Lower lobe of right lung (tissue), 2 donors: ENCODE results near the gene DDR2. TPM values are rescaled to one million over a fixed set of nuclear protein-coding genes. Genes with fewer than 3 reads are reported as not detected.
"Not testable (repeated sequence)": the region's sequence is repeated elsewhere in the genome, so short reads cannot be mapped to it uniquely, and the experiment has no call there.

ENCODE experiments used
- ATAC-seq, 2 donors: fragments of 200-7000 bp; cut with Tn5 transposase; one replicate each; pipeline ENCODE4 v1.9.1; 2020 to 2022; ENCODE audit warnings: mild to moderate bottlenecking in 2 of 2, moderate library complexity in 2 of 2
- DNase-seq: peaks from one replicate; pipeline ENCODE4 v3.0.0-alpha.2; 2020
- H3K27ac ChIP-seq: fragments of 200-600 bp; one replicate; pipeline ENCODE4 v1.8.0; 2022
- H3K27me3 ChIP-seq: fragments of 200-600 bp; one replicate; pipeline ENCODE4 v1.8.0; 2022; ENCODE audit warnings: low read depth
- H3K36me3 ChIP-seq: fragments of 200-600 bp; one replicate; pipeline ENCODE4 v1.8.0; 2022; ENCODE audit warnings: mild to moderate bottlenecking
- H3K4me1 ChIP-seq: fragments of 200-600 bp; one replicate; pipeline ENCODE4 v1.8.0; 2022
- H3K4me3 ChIP-seq: fragments of 200-600 bp; one replicate; pipeline ENCODE4 v1.8.0; 2022; ENCODE audit warnings: mild to moderate bottlenecking
- H3K9me3 ChIP-seq: fragments of 200-600 bp; one replicate; pipeline ENCODE4 v1.8.0; 2022
- CTCF ChIP-seq: fragments of 200-600 bp; IDR thresholded peaks from one replicate; pipeline ENCODE4 v1.8.0; 2022; ENCODE audit warnings: antibody characterized with exemption, mild to moderate bottlenecking
- intact Hi-C: fragments of 100-400 bp; cut with DNase I; formaldehyde crosslinking; loops from one replicate; pipeline ENCODE4 v1.11.0; 2022
- total RNA-seq: library from RNA; stranded (reverse); fragmentation: NEBNext Ultra II Directional; extraction: Animal tissue kit (Norgen Biotek cat#: 25700); gene quantifications from one replicate; pipeline ENCODE4 v1.2.1, GENCODE V29; 2021
- donor health status: DM: no; HTN: yes; CAD: no; lungs with severe emphysema.

Gene DDR2
- total RNA-seq, 1 donor from 2014 or later: 47.0 TPM

DNA sequence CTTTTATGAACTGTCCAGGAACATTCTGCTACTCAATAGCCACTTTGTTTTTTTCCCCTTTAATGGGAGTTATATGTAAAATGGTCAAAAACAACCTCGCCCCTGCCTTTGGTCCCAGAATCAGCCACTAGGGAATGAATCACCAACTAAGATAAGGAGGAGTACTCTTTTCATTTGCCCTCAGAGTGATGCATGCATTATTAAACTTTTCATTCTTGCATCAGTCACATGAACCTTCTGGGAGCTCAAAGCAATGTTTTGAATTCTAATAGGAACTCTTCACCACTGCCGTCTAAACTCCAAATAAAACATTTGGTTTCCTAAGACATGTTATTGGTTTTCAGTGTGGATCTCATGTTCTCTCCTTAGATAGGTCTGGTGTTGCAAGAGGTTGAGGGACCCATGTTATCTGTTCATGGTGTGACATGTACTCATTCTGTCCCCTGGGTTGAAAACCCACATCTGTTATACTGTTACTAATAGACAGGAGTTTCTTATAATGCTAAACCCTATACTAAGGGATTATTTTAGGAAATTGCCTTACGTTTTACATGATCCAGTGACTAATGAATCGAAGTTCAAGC lies 140.4 kb downstream of the DDR2 start:
- Histone ChIP-seq H3K4me1 (no peaks in the 10 kb centered on the region), H3K27ac (no peak overlapping the region), H3K4me3 (no peak overlapping the region), H3K9me3 (no peaks in the 10 kb centered on the region), H3K36me3 (peaks cover 5% of the 10 kb centered on the region), H3K27me3 (no peaks in the 10 kb centered on the region)
- intact Hi-C loops: no loop called here
- no peak for ATAC-seq
- no peak for TF ChIP-seq CTCF
- no peak for DNase-seq

GRCh38 chr1:162774007-162774406 lies 141.7 kb downstream of the DDR2 start:
- no peaks in the 10 kb centered on the region for H3K27me3 ChIP-seq
- H3K36me3 ChIP-seq: peaks cover 5% of the 10 kb centered on the region
- TF ChIP-seq CTCF: no peak
- no peak overlapping the region for H3K27ac ChIP-seq
- ATAC-seq (no peak), DNase-seq (no peak)
- no peaks in the 10 kb centered on the region for H3K9me3 ChIP-seq
- intact Hi-C loops: no loop called here
- H3K4me1 ChIP-seq: no peaks in the 10 kb centered on the region
- H3K4me3 ChIP-seq: no peak overlapping the region

GRCh38 chr1:162779043-162779442 lies 146.8 kb downstream of the DDR2 start:
- ATAC-seq (no peak), DNase-seq (no peak)
- intact Hi-C loops: no loop called here
- no peaks in the 10 kb centered on the region for H3K36me3 ChIP-seq
- H3K9me3 ChIP-seq: no peaks in the 10 kb centered on the region
- H3K4me1 ChIP-seq: no peaks in the 10 kb centered on the region
- no peak overlapping the region for H3K4me3 ChIP-seq
- TF ChIP-seq CTCF: no peak
- no peaks in the 10 kb centered on the region for H3K27me3 ChIP-seq
- H3K27ac ChIP-seq: no peak overlapping the region

DNA sequence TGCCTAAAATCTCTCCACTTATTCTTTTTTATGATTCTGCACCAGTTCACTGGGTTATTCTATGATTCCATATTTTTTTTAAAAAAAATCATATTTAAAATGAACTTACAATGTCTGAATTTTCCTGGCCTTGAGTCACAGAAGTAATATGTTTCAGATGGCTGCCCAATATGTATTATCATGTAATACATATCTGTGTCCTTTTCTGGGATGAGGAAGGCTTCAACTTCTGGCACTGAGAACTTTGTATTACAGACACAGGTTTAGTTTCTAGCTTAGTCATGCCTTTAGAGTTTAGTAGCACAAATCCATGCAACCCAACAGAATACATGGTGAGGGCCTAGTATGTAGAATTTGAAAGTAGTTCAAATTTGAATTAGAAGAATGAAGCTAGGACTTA lies 150.4 kb downstream of the DDR2 start:
- intact Hi-C loops: no loop called here
- DNase-seq (no peak), ATAC-seq (no peak)
- H3K4me3 ChIP-seq: no peak overlapping the region
- TF ChIP-seq CTCF: no peak
- H3K27ac ChIP-seq: no peak overlapping the region
- H3K9me3 ChIP-seq: no peaks in the 10 kb centered on the region
- H3K4me1 ChIP-seq: no peaks in the 10 kb centered on the region
- no peaks in the 10 kb centered on the region for H3K36me3 ChIP-seq
- no peaks in the 10 kb centered on the region for H3K27me3 ChIP-seq

- H3K27me3 ChIP-seq, H3K4me1 ChIP-seq, H3K9me3 ChIP-seq, H3K36me3 ChIP-seq, H3K4me3 ChIP-seq, DNase-seq, ATAC-seq, H3K27ac ChIP-seq, intact Hi-C loops: not testable (repeated sequence)
Measured at GRCh38 chr1:162784926-162785325, 152.7 kb downstream of the DDR2 start.

- H3K36me3 ChIP-seq, H3K27me3 ChIP-seq, ATAC-seq, DNase-seq, intact Hi-C loops, H3K9me3 ChIP-seq, H3K4me1 ChIP-seq, H3K4me3 ChIP-seq, H3K27ac ChIP-seq: not testable (repeated sequence)
Measured at GRCh38 chr1:162788783-162789182, 156.5 kb downstream of the DDR2 start.

- ATAC-seq (peak; percentile 100), DNase-seq (peak; percentile 90)
- intact Hi-C loops, H3K27me3 ChIP-seq, H3K9me3 ChIP-seq, H3K4me1 ChIP-seq: not testable (repeated sequence)
- Histone ChIP-seq H3K36me3 (peaks cover 17% of the 10 kb centered on the region), H3K27ac (peak within 1 kb of the TSS; percentile 84), H3K4me3 (peak within 1 kb of the TSS; percentile 54)
Measured at GRCh38 chr1:162790303-162790984, 158.2 kb downstream of the DDR2 start, which contains the start of gene HSD17B7. Gene HSD17B7 (plus strand): TSS chr1:162790702. CDS start chr1:162790801, 99 bp downstream.

DNA sequence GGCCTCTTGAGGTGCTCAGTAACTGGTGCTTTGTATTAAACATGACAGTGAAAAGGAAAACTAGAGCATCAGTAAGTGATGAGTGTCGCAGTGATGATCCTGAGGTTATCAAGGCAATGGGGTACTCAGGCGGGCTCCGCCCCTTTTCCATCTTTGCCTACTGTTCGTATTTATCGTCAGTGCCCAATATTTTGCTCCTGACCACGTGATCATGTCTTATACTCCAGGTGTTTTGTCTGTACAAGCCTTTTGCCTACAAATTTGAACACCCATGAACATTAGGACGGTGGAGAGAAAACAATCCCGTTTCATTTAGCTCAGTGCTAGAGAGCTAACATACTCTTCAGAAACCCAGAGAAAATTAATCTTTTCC lies 158.7 kb downstream of the DDR2 start:
- peaks cover 17% of the 10 kb centered on the region for H3K36me3 ChIP-seq
- intact Hi-C loops, H3K9me3 ChIP-seq, DNase-seq, H3K27me3 ChIP-seq, H3K4me1 ChIP-seq: not testable (repeated sequence)
- peak overlapping the region; percentile 84 for H3K27ac ChIP-seq
- peak overlapping the region; percentile 54 for H3K4me3 ChIP-seq
- ATAC-seq: peak; percentile 55 to 58

DNA sequence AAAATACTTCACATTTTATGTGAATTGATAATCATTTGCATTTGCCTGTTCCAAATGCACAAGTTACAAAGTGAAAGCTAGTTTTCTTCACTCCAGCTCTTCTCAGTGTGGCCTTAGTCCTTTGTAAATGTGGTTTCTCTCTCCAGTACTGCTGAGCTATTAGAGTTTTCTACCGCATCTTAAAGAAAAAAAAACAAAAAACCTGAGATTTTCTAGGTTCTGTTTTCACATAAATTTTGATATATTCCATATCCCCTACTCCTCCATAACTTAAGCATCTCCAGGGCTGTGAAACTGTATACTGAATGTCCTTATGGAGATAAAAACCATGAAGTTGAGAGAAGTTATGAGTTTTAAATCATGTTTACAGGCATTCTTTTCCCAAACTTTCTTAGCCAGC lies 162.0 kb downstream of the DDR2 start:
- intact Hi-C loops, H3K4me3 ChIP-seq, H3K9me3 ChIP-seq, DNase-seq, ATAC-seq, H3K27ac ChIP-seq, H3K27me3 ChIP-seq, H3K4me1 ChIP-seq: not testable (repeated sequence)
- peaks cover 31% of the 10 kb centered on the region for H3K36me3 ChIP-seq
